Stimulated activated CD8-positive, alpha-beta memory T cell treated with anti-CD3 and anti-CD28 coated beads, Interleukin-7, amount 100 ng/mL, for 4 hours (primary cell): Measurements from ENCODE around the gene KLRC4.
"Not testable (repeated sequence)": the region's sequence is repeated elsewhere in the genome, so short reads cannot be mapped to it uniquely, and the experiment has no call there.

Source experiments
- DNase-seq, 2 donors: peaks; one replicate each; pipeline ENCODE4 v3.0.0-alpha.2; 2020; ENCODE audit warnings: low read depth in 2 of 2

KLRC4 gene

GRCh38 chr12:10368206-10369171, 41.1 kb downstream of the KLRC4 start:
- no peak for DNase-seq

GRCh38 chr12:10367714-10368113, 41.8 kb downstream of the KLRC4 start:
- not testable (repeated sequence) for DNase-seq

- DNase-seq: no peak
These were observed 42.7 kb downstream of the KLRC4 start for GRCh38 chr12:10366875-10367274.

- DNase-seq: no peak
These were observed 43.7 kb downstream of the KLRC4 start for GRCh38 chr12:10365696-10366405.

GRCh38 chr12:10364815-10365622, 44.5 kb downstream of the KLRC4 start:
- DNase-seq: peak; percentile 41 to 52

- DNase-seq: no peak
These were observed 45.4 kb downstream of the KLRC4 start for GRCh38 chr12:10363914-10364814.

GRCh38 chr12:10363658-10363913, 46.0 kb downstream of the KLRC4 start:
- DNase-seq: no peak

- DNase-seq: no peak
These were observed 46.5 kb downstream of the KLRC4 start for GRCh38 chr12:10362828-10363657.

GRCh38 chr12:10362325-10362724, 47.2 kb downstream of the KLRC4 start:
- no peak for DNase-seq

GRCh38 chr12:10361622-10362021, 47.9 kb downstream of the KLRC4 start:
- no peak for DNase-seq

GRCh38 chr12:10361084-10361483, 48.5 kb downstream of the KLRC4 start:
- no peak for DNase-seq

- DNase-seq: no peak
These were observed 50.6 kb downstream of the KLRC4 start for GRCh38 chr12:10358969-10359368.

- no peak for DNase-seq
These were observed 51.4 kb downstream of the KLRC4 start for GRCh38 chr12:10358131-10358530.
